GM10248 (cell line): ENCODE data around the gene DLG2.

Experiments used
- CTCF ChIA-PET: fragments of 300-600 bp; sonication (Branson Sonifier 250); formaldehyde crosslinking; extraction: SDS; loops from one replicate; lab custom pipeline; 2021; ENCODE audit warnings: antibody characterized with exemption; lab: Yijun Ruan, JAX
- POLR2A ChIA-PET: fragments of 350-650 bp; sonication (Branson Sonifier 250); formaldehyde crosslinking; extraction: SDS; loops from one replicate; lab custom pipeline; 2020; ENCODE audit warnings: antibody characterized with exemption; lab: Yijun Ruan, JAX
- DNase-seq: peaks from one replicate; pipeline ENCODE4 v3.0.0; 2012; ENCODE audit errors: extremely low spot score
- TF ChIP-seq, protein P1 (sequence below): IDR thresholded peaks from 2 replicates; pipeline ENCODE4 v1.5.1; 2012; ENCODE audit warnings: mild to moderate bottlenecking, low read depth; ENCODE audit errors: extremely low read depth, missing control alignments, control extremely low read depth

DLG2 gene

DNA sequence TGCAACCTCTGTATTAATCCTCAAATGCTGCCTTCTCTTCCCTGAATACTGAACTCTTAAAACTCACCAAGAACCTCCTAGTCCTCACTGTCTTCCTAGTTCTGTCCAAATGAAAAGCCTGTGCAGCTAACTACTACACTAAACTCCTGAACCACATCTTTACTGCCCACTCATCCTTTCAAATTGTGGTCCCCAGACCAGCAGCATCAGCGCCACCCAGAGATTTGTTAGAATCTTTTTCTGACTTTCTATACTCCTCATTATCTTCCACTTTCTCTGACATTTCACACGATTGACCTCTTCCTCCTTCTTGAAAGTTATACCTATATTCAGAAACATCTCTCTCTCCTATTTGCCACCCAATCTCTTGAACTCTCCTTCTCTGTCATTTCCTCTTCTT, 461.3 kb downstream of the DLG2 start:
- TF ChIP-seq, protein P1, sequence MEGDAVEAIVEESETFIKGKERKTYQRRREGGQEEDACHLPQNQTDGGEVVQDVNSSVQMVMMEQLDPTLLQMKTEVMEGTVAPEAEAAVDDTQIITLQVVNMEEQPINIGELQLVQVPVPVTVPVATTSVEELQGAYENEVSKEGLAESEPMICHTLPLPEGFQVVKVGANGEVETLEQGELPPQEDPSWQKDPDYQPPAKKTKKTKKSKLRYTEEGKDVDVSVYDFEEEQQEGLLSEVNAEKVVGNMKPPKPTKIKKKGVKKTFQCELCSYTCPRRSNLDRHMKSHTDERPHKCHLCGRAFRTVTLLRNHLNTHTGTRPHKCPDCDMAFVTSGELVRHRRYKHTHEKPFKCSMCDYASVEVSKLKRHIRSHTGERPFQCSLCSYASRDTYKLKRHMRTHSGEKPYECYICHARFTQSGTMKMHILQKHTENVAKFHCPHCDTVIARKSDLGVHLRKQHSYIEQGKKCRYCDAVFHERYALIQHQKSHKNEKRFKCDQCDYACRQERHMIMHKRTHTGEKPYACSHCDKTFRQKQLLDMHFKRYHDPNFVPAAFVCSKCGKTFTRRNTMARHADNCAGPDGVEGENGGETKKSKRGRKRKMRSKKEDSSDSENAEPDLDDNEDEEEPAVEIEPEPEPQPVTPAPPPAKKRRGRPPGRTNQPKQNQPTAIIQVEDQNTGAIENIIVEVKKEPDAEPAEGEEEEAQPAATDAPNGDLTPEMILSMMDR, result no peak
- CTCF ChIA-PET, result interaction anchor here (1.0 kb wide), 1 partner anchor 42 kb away, joined by 3 read pairs; no protein-coding TSS in a partner anchor
- POLR2A ChIA-PET, result no interaction called here
- no peak for DNase-seq

GRCh38 chr11:85164743-85165142, 462.4 kb downstream of the DLG2 start:
- TF ChIP-seq, protein P1, result no peak
- ChIA-PET CTCF (interaction anchor here (1.0 to 1.6 kb wide), 3 partner anchors 9 to 43 kb away, joined by 3 to 4 read pairs (median 3); no protein-coding TSS in a partner anchor), POLR2A (no interaction called here)
- DNase-seq, result no peak

- no peak for DNase-seq
- TF ChIP-seq, protein P1, result no peak
- CTCF ChIA-PET, result interaction anchor here (0.6 to 1.3 kb wide), 2 partner anchors 36 to 248 kb away, joined by 3 to 4 read pairs; no protein-coding TSS in a partner anchor
- POLR2A ChIA-PET, result no interaction called here
Measured at GRCh38 chr11:85154294-85154693, 472.9 kb downstream of the DLG2 start.

DNA sequence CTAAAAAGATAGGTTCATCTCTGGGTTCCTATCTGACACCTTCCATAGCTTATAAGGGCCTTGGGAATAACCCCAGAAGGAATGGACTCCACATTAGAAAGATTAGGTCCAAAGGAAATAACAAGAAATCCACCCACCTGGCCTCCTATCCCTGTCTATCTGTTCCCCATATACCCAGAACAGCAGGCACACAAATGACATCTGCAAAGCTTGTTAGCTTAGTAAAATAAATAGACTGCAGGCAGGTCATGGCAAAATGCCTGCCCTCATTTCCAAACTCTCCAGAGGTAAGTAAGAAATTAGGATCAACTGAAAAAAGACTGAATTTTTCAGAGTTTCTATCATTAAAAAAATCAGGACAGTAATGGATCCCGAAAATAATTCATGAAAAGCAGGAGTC, 489.5 kb downstream of the DLG2 start:
- no peak for DNase-seq
- TF ChIP-seq, protein P1, result no peak
- POLR2A ChIA-PET, result no interaction called here
- CTCF ChIA-PET, result no interaction called here

DNA sequence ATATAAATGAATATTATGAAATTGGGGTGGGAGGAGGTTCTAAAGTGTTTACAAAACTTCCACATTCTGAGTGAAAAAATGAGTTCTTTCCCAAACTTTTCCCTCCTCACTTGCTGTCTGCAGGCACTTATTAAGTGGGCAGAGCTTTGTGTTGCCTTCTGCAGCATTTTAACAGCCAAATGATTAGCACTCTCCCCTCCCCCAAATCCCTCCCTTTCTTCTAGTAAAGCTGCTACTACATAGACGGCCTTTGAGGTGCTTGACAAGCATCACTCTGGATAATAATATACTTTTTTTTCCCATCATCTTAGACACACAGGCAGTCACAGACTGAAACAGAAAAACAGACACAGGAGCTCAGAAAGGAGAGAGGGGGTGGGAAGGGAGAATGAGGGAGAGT, 493.5 kb downstream of the DLG2 start:
- ChIA-PET CTCF (no interaction called here), POLR2A (no interaction called here)
- no peak for DNase-seq
- TF ChIP-seq, protein P1, result no peak

DNA sequence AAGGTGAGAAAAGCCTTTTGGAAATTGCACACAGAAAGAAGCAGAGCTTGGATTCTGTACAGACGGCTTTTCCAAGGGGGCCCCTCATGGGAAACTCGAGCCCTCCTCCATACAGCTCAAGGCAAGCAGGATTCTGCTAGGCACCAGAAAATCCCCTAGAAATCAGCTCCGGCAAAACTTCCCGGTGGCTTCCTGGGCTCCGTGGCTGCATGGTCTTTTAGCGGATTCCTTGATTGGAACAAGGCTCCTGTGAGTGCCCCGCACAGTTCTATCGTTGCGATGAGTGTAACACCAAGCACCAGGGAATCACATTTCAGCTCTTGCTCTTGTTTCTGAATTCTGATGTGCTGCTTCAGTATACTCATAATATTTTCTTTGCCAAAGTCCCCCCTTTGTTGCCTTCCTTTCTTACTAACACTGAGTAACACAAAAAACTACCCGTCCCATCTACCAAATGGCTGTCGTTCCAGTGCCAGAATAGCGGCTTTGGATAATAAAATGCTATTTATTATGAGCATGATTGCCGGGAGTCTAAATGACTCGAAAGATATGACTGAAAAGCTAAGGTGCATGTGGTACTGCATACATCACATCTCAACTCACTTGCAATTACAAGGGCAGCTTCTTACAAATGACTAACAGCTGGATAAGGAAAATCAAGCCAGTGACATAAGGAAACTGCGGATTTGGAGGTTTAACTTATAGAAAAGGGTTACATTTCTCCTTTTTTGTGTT, 494.1 kb downstream of the DLG2 start:
- TF ChIP-seq, protein P1, result no peak
- POLR2A ChIA-PET, result interaction anchor here (0.5 kb wide), 1 partner anchor 433 kb away, joined by 3 read pairs; no protein-coding TSS in a partner anchor
- no peak for DNase-seq
- CTCF ChIA-PET, result no interaction called here
